K562 (cell line): ENCODE results near the gene SLITRK6. TPM values are rescaled to one million over a fixed set of nuclear protein-coding genes. Genes with fewer than 3 reads are reported as not detected.

Experiments used
- ATAC-seq: fragments of 200-7000 bp; cut with Tn5 transposase; 3 replicates; pipeline ENCODE4 v1.9.1; 2020; ENCODE audit warnings: moderate library complexity
- Bru-seq: library from RNA; stranded (reverse); fragments of 400-500 nt; gene quantifications from one replicate; lab custom pipeline; 2021; lab: Mats Ljungman, UMichigan
- BruChase-seq, 2 experiments: library from RNA; stranded (reverse); fragments of 400-500 nt; gene quantifications; one replicate each; lab custom pipeline; 2021; lab: Mats Ljungman, UMichigan
- BruUV-seq: library from RNA; stranded (reverse); fragments of 400-500 nt; replicated peaks from 2 replicates; lab custom pipeline; 2021; lab: Mats Ljungman, UMichigan
- CTCF ChIA-PET: fragments of 300-600 bp; formaldehyde crosslinking; extraction: SDS; loops from one replicate; lab custom pipeline; 2021; ENCODE audit warnings: low intra/inter-chr PET ratio; lab: Yijun Ruan, JAX
- POLR2A ChIA-PET: fragments of 300-600, 350-650 bp; sonication (Branson Sonifier 250); formaldehyde crosslinking; extraction: SDS; loops from one replicate; lab custom pipeline; 2021; ENCODE audit warnings: antibody characterized with exemption, inconsistent platforms; lab: Yijun Ruan, JAX
- DNase-seq, 4 experiments: peaks; one replicate each; pipeline versions ENCODE4 v3.0.0 to v3.0.0-alpha.2; 2011 to 2018; ENCODE audit warnings: low spot score in 3 of 4, mixed read lengths in 3 of 4; ENCODE audit errors: extremely low read depth in 1 of 4
- FAIRE-seq: peaks from 2 replicates; lab custom pipeline; 2011; peaks lifted over from hg19 to GRCh38; lab: Jason Lieb, UNC
- H2AFZ ChIP-seq: 2 replicates; pipeline ENCODE4 v1.6.0; 2011; ENCODE audit warnings: low read depth, low read length, control low read depth, inconsistent platforms
- H3K27ac ChIP-seq: fragments of 200-600 bp; 3 replicates; pipeline ENCODE4 v1.8.0; 2011; ENCODE audit warnings: low read depth, mild to moderate bottlenecking, control low read depth, inconsistent platforms, low read length, moderate library complexity, mixed read lengths; ENCODE audit errors: extremely low read depth
- H3K27me3 ChIP-seq, 2 experiments: fragments of 300-600 bp in 1 of 2; 2 replicates in 1 of 2; 3 replicates in 1 of 2; pipeline versions ENCODE4 v1.6.0 to v1.8.0; 2011; ENCODE audit warnings: inconsistent platforms in 2 of 2, low read length in 2 of 2, mild to moderate bottlenecking in 1 of 2, mixed read lengths in 1 of 2, moderate library complexity in 1 of 2; ENCODE audit not compliant: control insufficient read depth in 2 of 2, insufficient read depth in 2 of 2
- H3K36me3 ChIP-seq: fragments of 300-600 bp; 3 replicates; pipeline ENCODE4 v1.8.0; 2011; ENCODE audit warnings: mild to moderate bottlenecking, low read length, inconsistent platforms; ENCODE audit not compliant: control insufficient read depth, insufficient read depth
- H3K4me1 ChIP-seq, 2 experiments: fragments of 200-600 bp in 1 of 2; replicated peaks in 1 of 2; 2 replicates in 1 of 2; 3 replicates in 1 of 2; pipeline versions ENCODE4 v1.5.1 to v1.8.0; 2011; ENCODE audit warnings: inconsistent platforms in 2 of 2, low read length in 2 of 2, mild to moderate bottlenecking in 1 of 2, mixed read lengths in 1 of 2, moderate library complexity in 1 of 2; ENCODE audit not compliant: control insufficient read depth in 2 of 2, insufficient read depth in 2 of 2
- H3K4me2 ChIP-seq: 2 replicates; pipeline ENCODE4 v1.6.1; 2011; ENCODE audit warnings: low read length, control low read depth, inconsistent platforms, mixed read lengths; ENCODE audit not compliant: insufficient read depth
- H3K4me3 ChIP-seq: fragments of 200-600 bp; sonication (generic), shearing (Covaris generic); 2 replicates; pipeline ENCODE4 v1.5.1; 2016; ENCODE audit warnings: control low read depth, inconsistent platforms
- H3K79me2 ChIP-seq: fragments of 200-600 bp; 3 replicates; pipeline ENCODE4 v1.8.0; 2011; ENCODE audit warnings: low read length, inconsistent platforms; ENCODE audit not compliant: control insufficient read depth, insufficient read depth
- H3K9ac ChIP-seq, 2 experiments: 2 replicates each; pipeline versions ENCODE4 v1.6.0 to v1.6.1; 2011; ENCODE audit warnings: low read depth in 2 of 2, low read length in 2 of 2, control low read depth in 1 of 2, inconsistent platforms in 1 of 2, mild to moderate bottlenecking in 1 of 2, mixed read lengths in 1 of 2; ENCODE audit not compliant: insufficient read depth in 1 of 2
- H3K9me1 ChIP-seq: one replicate; pipeline ENCODE4 v1.6.0; 2011; ENCODE audit warnings: inconsistent platforms, mild to moderate bottlenecking, low read length, moderate library complexity; ENCODE audit not compliant: control insufficient read depth, insufficient read depth
- H3K9me3 ChIP-seq: replicated peaks from 2 replicates; pipeline ENCODE4 v1.5.1; 2011; ENCODE audit warnings: low read depth, low read length, inconsistent platforms; ENCODE audit not compliant: control insufficient read depth, insufficient read depth
- H4K20me1 ChIP-seq: replicated peaks from 2 replicates; pipeline ENCODE4 v1.6.1; 2011; ENCODE audit warnings: low read length, inconsistent platforms, mixed read lengths; ENCODE audit not compliant: control insufficient read depth, insufficient read depth
- CBFA2T2 ChIP-seq: fragments of 450-650 bp; conservative IDR thresholded peaks from 2 replicates; pipeline ENCODE4 v1.6.1; 2017; ENCODE audit warnings: mild to moderate bottlenecking
- DPF2 ChIP-seq: fragments of 450-650 bp; IDR thresholded peaks from 2 replicates; pipeline ENCODE4 v1.6.1; 2016
- EP400 ChIP-seq: fragments of 450-650 bp; IDR thresholded peaks from 2 replicates; pipeline ENCODE4 v1.6.1; 2017; ENCODE audit warnings: antibody characterized with exemption, mild to moderate bottlenecking, moderate library complexity
- FOSL1 ChIP-seq: fragments of 200-800 bp; sonication (Bioruptor generic); conservative IDR thresholded peaks from 2 replicates; pipeline ENCODE4 v1.6.1; 2016; ENCODE audit warnings: missing genetic modification characterization, missing compliant biosample characterization
- WGBS: fragments of 100-300 bp; shearing (Covaris generic); methylation state at CpG from one replicate; pipeline ENCODE4 v1.1.6; 2016; ENCODE audit warnings: low coverage, mixed read lengths; ENCODE audit not compliant: insufficient coverage; ENCODE audit errors: missing lambda C conversion rate; 5-methylcytosine and 5-hydroxymethylcytosine counted together
- in situ Hi-C: fragments of 300-500 bp; cut with MboI; formaldehyde crosslinking; loops from 4 replicates; pipeline ENCODE4 v1.15.0; 2018; ENCODE audit warnings: inconsistent platforms, mixed read lengths
- intact Hi-C: fragments of 100-400 bp; cut with micrococcal nuclease; formaldehyde crosslinking; loops from 2 replicates; pipeline ENCODE4 v1.14.2; 2022
- long read RNA-seq, 3 experiments: library from polyadenylated mRNA in 2 of 3; library from RNA in 1 of 3; unstranded in 2 of 3; stranded (forward) in 1 of 3; transcript quantifications; one replicate each; pipeline ENCODE4 v2.0.0, GENCODE V29; 2019 to 2022
- polyA minus RNA-seq, 3 experiments: library from RNA; depleted of rRNA, polyadenylated mRNA; stranded (reverse); fragments of >200 nt; gene quantifications; 2 replicates each; pipeline ENCODE4 v1.2.3, GENCODE V29; 2011
- polyA plus RNA-seq, 8 experiments: library from polyadenylated mRNA; depleted of rRNA in 4 of 8; stranded (reverse) in 5 of 8; unstranded in 3 of 8; fragments of >200 nt; fragmentation: Nextera tagmentation in 2 of 8; fragmentation: Illumina TruSeq in 1 of 8; extraction: Ambion mirVana in 2 of 8; extraction: Trizol in 1 of 8; gene quantifications; 2 replicates each; pipeline versions ENCODE4 v1.2.1 to v1.2.3, GENCODE V29; 2011 to 2014; ENCODE audit warnings: inconsistent platforms in 1 of 8, missing spikeins in 1 of 8
- total RNA-seq, 7 experiments: library from RNA; depleted of rRNA in 6 of 7; stranded (reverse); fragments of >200 nt in 6 of 7; fragmentation: Illumina TruSeq in 2 of 7; extraction: Trizol in 2 of 7; gene quantifications; 2 replicates each; pipeline versions ENCODE4 v1.2.1 to v1.2.3, GENCODE V29; 2011 to 2021; ENCODE audit warnings: low replicate concordance in 1 of 7
- TF ChIP-seq, protein P1 (sequence below), 2 experiments: fragments of 450-650 bp in 1 of 2; sonication (generic) in 1 of 2; formaldehyde crosslinking in 1 of 2; IDR thresholded peaks in 1 of 2; conservative IDR thresholded peaks in 1 of 2; 2 replicates each; pipeline versions ENCODE4 v1.6.1 to v1.8.1; 2016 to 2023; ENCODE audit warnings: mild to moderate bottlenecking in 2 of 2, moderate library complexity in 2 of 2, inconsistent platforms in 1 of 2, missing genetic modification reagents in 1 of 2
- TF ChIP-seq, protein P2 (sequence below): fragments of 450-650 bp; formaldehyde crosslinking; IDR thresholded peaks from 2 replicates; pipeline ENCODE4 v1.4.0; 2022; ENCODE audit warnings: missing genetic modification characterization
- TF ChIP-seq, protein P3 (sequence below): sonication (generic); formaldehyde crosslinking; IDR thresholded peaks from 2 replicates; pipeline ENCODE4 v1.8.1; 2023; ENCODE audit warnings: missing genetic modification reagents, mild to moderate bottlenecking, borderline replicate concordance

The SLITRK6 gene, protein sequence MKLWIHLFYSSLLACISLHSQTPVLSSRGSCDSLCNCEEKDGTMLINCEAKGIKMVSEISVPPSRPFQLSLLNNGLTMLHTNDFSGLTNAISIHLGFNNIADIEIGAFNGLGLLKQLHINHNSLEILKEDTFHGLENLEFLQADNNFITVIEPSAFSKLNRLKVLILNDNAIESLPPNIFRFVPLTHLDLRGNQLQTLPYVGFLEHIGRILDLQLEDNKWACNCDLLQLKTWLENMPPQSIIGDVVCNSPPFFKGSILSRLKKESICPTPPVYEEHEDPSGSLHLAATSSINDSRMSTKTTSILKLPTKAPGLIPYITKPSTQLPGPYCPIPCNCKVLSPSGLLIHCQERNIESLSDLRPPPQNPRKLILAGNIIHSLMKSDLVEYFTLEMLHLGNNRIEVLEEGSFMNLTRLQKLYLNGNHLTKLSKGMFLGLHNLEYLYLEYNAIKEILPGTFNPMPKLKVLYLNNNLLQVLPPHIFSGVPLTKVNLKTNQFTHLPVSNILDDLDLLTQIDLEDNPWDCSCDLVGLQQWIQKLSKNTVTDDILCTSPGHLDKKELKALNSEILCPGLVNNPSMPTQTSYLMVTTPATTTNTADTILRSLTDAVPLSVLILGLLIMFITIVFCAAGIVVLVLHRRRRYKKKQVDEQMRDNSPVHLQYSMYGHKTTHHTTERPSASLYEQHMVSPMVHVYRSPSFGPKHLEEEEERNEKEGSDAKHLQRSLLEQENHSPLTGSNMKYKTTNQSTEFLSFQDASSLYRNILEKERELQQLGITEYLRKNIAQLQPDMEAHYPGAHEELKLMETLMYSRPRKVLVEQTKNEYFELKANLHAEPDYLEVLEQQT
- not detected in 2 replicates for total RNA-seq (2011; cell fraction: chromatin; rRNA removed; ENCODE audit: low replicate concordance)
- total RNA-seq (2011; cell fraction: nucleolus; rRNA removed): not detected in 2 replicates
- total RNA-seq (2011; cell fraction: nucleoplasm; rRNA removed): not detected in 2 replicates
- total RNA-seq (2014; rRNA removed) (not detected in 2 replicates), total RNA-seq (2014; rRNA removed; fragmentation: Illumina TruSeq; extraction: Trizol) (not detected in 2 replicates), total RNA-seq (2015; rRNA removed; fragmentation: Illumina TruSeq; extraction: Trizol) (0.04 TPM in 1 of 2 replicates, not detected in the other), total RNA-seq (2021) (not detected in 2 replicates), polyA plus RNA-seq (2011; rRNA removed) (not detected in 2 replicates), polyA plus RNA-seq (2014; fragmentation: Illumina TruSeq; extraction: Trizol) (not detected in 2 replicates), polyA plus RNA-seq (2014; fragmentation: Nextera tagmentation; extraction: Ambion mirVana) (not detected), polyA plus RNA-seq (2014; rRNA removed) (0.01 TPM in 1 of 2 replicates, not detected in the other), polyA minus RNA-seq (2011; rRNA and poly(A)+ RNA removed) (not detected in 2 replicates), Bru-seq, nascent RNA (percentile 7 among the genes with signal in this experiment), BruChase-seq, experiment 1, labeled RNA remaining after a 2-hour chase (percentile 7 among the genes with signal in this experiment), BruChase-seq, experiment 2, labeled RNA remaining after a 6-hour chase (percentile 7 among the genes with signal in this experiment)
- not detected in 2 replicates for polyA plus RNA-seq (2011; cell fraction: cytosol; rRNA removed)
- not detected in 2 replicates for polyA plus RNA-seq (2011; cell fraction: nucleus; rRNA removed)
- polyA plus RNA-seq (2012): 0.01 TPM in 1 of 2 replicates, not detected in the other
- polyA minus RNA-seq (2011; cell fraction: cytosol; rRNA and poly(A)+ RNA removed): not detected in 2 replicates
- polyA minus RNA-seq (2011; cell fraction: nucleus; rRNA and poly(A)+ RNA removed): not detected in 2 replicates
- long read RNA-seq, experiment 1: 0 reads
- long read RNA-seq, experiment 2: 0 reads
- long read RNA-seq, experiment 3: 0 reads

DNA sequence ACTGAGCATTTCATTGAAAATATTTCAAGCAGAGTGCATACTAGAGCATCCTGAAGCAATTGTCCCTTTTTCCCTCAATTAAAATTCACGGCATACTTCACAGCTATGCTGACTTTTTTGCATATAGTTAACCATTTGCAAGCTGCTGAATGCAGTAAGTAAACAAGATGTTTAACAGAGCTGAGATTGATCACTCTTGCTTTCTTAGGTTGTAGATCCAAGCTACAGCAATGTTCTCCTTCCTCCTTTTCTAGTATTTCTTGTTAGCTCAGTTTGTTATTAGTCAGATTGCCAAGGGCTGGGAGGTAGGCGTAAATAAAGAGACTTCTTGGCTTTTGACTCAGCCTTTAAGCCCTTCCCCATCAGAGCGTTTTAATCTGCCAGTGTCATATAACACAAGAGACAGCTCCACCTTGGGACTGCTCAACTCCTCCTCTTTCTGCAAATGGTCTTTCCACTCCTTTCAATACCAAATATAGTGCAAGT, at the start of gene SLITRK6:
TSS of gene SLITRK6 (minus strand) at position 323 of the 486 bp plus-strand sequence. CDS start 2,911 bp downstream, outside the sequence.
- H3K9ac ChIP-seq: no peak within 1 kb of the TSS
- DNase-seq: no peak
- FAIRE-seq: no peak
- in situ Hi-C loops: no loop called here
- no peaks in the 10 kb centered on the region for H3K27me3 ChIP-seq
- intact Hi-C loops: no loop called here
- H3K79me2 ChIP-seq: no peaks in the 10 kb centered on the region
- 0% methylated on average over 3 of the region's 3 CpGs for WGBS
- H3K9me1 ChIP-seq: no peaks in the 10 kb centered on the region
- H3K27ac ChIP-seq: no peak within 1 kb of the TSS
- H3K4me3 ChIP-seq: no peak within 1 kb of the TSS
- H4K20me1 ChIP-seq: no peaks in the 10 kb centered on the region
- H3K4me1 ChIP-seq: no peaks in the 10 kb centered on the region
- H3K36me3 ChIP-seq: no peaks in the 10 kb centered on the region
- BruUV-seq: no TSS peak
- ChIA-PET POLR2A (no interaction called here), CTCF (no interaction called here)
- H3K4me2 ChIP-seq: no peak within 1 kb of the TSS
- no peak for ATAC-seq
- H2AFZ ChIP-seq: no peak within 1 kb of the TSS
- H3K9me3 ChIP-seq: no peaks in the 10 kb centered on the region
- TF ChIP-seq, protein P1, sequence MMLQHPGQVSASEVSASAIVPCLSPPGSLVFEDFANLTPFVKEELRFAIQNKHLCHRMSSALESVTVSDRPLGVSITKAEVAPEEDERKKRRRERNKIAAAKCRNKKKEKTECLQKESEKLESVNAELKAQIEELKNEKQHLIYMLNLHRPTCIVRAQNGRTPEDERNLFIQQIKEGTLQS (IDR thresholded peaks at IDR 0.05): no peak
- TF ChIP-seq, protein P1 (CRISPR knock-in tag; conservative IDR thresholded peaks at IDR 0.05): no peak
- TF ChIP-seq FOSL1 (tag) (no peak), CBFA2T2 (no peak), DPF2 (no peak), EP400 (no peak)
- TF ChIP-seq, protein P2, sequence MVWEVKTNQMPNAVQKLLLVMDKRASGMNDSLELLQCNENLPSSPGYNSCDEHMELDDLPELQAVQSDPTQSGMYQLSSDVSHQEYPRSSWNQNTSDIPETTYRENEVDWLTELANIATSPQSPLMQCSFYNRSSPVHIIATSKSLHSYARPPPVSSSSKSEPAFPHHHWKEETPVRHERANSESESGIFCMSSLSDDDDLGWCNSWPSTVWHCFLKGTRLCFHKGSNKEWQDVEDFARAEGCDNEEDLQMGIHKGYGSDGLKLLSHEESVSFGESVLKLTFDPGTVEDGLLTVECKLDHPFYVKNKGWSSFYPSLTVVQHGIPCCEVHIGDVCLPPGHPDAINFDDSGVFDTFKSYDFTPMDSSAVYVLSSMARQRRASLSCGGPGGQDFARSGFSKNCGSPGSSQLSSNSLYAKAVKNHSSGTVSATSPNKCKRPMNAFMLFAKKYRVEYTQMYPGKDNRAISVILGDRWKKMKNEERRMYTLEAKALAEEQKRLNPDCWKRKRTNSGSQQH: no peak
- TF ChIP-seq, protein P3, sequence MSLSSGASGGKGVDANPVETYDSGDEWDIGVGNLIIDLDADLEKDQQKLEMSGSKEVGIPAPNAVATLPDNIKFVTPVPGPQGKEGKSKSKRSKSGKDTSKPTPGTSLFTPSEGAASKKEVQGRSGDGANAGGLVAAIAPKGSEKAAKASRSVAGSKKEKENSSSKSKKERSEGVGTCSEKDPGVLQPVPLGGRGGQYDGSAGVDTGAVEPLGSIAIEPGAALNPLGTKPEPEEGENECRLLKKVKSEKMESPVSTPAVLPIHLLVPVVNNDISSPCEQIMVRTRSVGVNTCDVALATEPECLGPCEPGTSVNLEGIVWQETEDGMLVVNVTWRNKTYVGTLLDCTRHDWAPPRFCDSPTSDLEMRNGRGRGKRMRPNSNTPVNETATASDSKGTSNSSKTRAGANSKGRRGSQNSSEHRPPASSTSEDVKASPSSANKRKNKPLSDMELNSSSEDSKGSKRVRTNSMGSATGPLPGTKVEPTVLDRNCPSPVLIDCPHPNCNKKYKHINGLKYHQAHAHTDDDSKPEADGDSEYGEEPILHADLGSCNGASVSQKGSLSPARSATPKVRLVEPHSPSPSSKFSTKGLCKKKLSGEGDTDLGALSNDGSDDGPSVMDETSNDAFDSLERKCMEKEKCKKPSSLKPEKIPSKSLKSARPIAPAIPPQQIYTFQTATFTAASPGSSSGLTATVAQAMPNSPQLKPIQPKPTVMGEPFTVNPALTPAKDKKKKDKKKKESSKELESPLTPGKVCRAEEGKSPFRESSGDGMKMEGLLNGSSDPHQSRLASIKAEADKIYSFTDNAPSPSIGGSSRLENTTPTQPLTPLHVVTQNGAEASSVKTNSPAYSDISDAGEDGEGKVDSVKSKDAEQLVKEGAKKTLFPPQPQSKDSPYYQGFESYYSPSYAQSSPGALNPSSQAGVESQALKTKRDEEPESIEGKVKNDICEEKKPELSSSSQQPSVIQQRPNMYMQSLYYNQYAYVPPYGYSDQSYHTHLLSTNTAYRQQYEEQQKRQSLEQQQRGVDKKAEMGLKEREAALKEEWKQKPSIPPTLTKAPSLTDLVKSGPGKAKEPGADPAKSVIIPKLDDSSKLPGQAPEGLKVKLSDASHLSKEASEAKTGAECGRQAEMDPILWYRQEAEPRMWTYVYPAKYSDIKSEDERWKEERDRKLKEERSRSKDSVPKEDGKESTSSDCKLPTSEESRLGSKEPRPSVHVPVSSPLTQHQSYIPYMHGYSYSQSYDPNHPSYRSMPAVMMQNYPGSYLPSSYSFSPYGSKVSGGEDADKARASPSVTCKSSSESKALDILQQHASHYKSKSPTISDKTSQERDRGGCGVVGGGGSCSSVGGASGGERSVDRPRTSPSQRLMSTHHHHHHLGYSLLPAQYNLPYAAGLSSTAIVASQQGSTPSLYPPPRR (CRISPR knock-in tag): no peak
